GM21390 (cell line): ENCODE measurements around the gene COBL.

ENCODE experiments used
- ATAC-seq: cut with Tn5 transposase; IDR thresholded peaks from one replicate; pipeline ENCODE4 v1.9.1; 2021; ENCODE audit not compliant: unreplicated experiment

COBL gene

GRCh38 chr7:51059504-51060142, 257.0 kb downstream of the COBL start:
- no peak for ATAC-seq

- ATAC-seq = no peak
Observed at GRCh38 chr7:51058764-51059163, 257.8 kb downstream of the COBL start.

GRCh38 chr7:51055039-51055840, 261.4 kb downstream of the COBL start:
- no peak for ATAC-seq

- ATAC-seq = no peak
Observed at GRCh38 chr7:51054231-51054630, 262.4 kb downstream of the COBL start.

DNA sequence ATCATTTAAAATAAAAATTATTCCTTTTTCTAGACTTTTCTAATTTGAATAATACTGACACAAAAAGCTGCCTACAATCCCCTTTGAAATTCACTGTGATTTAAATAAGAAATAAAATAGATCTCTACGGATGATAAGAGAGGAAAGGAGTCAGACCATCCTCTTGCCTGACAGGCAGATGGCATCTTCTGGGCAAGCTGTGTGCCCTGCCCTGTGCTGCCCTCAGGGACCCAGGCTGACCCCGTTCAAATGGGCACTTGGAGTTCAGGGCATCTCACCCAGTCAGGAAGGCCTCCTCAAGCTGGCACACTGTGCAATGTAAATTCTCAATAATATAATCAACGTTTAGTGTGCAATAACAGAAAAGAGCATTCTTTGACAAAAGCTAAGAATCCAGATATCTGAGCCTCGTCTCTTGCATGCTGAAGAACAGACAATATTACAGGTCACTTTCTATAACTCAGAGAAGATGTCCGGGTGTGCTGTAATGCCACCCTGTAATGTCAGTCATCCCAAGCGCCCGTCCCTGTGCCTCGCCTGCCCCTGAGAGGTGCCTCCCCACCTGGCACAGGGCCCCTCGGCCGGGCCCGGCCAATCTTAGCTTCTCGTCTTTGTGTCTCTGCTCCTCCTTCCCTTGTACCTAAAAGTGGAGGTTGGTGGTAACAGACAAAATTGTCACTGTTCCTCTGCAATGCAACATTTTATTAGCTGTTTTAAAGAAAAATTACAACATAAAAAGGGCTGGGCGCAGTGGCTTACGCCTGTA, 263.3 kb downstream of the COBL start:
- no peak for ATAC-seq

DNA sequence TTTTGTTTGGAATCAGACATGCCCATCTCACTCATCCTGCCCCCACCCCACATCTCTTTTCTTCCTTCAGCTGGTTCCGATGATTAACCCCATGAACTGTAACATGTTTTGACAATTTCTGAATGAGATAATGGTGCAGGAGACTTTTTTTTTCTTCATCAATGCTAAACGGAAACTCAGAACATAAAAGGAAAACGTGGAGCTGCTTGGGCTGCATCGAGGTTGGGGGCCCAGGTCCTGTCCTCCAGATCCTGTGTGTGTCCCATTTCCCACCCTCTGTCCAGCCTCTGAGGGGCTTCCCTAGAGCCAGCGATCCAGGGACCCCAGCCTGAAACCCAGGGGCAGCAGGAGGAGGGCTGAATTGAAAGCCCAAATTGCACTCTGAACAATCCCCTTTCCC, 270.1 kb downstream of the COBL start:
- no peak for ATAC-seq

GRCh38 chr7:51046103-51046466, 270.5 kb downstream of the COBL start:
- no peak for ATAC-seq

GRCh38 chr7:51045319-51046102, 271.1 kb downstream of the COBL start:
- ATAC-seq = no peak

- ATAC-seq = no peak
Observed at GRCh38 chr7:51043461-51043860, 273.1 kb downstream of the COBL start.

DNA sequence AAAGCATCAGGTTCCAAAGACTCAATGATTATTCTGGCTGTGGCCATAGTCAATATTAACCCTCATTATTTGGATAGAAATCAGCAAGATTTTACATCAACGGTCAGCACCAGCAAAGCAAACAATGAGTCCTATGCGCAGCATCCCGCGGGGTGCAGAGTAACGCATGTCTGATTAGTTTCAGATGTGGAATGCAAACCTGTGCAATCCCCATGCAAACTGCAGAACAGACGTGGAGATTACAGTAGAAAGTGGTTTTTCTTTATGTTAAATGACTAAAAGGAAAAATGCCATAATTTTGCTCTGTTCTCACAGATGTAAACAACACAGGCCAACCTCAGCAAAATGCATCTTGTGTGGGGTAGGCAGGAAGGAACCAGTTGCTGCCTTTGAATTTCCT, 275.8 kb downstream of the COBL start:
- ATAC-seq = no peak

DNA sequence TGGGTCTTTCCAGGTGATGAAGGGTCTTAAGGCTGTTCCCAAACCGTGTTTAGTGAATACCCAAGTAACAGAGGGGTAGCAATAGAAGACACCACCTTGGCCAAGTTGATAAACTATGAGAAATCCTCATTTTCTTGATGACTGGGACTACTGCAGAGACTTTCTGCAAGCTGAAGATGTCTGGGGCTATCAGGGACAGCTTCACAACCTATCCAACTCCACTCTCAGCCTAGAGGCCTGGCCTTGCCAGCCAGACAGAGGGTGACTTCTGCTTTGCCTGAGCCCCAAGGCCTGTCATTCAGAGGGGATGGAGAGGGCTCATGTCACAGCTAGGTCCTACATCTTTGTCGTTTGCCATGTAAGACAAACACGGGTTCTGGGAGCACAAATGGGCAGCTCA, 278.0 kb downstream of the COBL start:
- ATAC-seq = no peak

DNA sequence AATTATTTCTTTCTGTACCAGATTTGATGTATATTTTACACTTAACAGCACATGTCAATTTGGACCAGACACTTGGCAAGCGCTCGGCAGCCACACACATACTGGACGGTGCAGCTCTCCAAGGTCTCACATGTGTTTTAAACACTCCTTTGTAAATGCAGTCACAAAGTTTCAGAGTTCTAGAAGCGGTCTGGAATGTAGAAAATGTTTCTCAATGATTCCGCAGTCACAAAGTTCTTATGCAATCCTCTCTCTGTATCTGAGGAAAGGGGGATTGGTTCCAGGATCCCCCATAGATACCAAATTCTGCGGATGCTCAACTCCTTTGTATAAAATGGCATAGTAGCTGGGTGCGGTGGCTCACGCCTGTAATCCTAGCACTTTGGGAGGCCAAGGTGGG, 280.9 kb downstream of the COBL start:
- ATAC-seq = no peak

GRCh38 chr7:51034521-51035264, 281.9 kb downstream of the COBL start:
- no peak for ATAC-seq

- no peak for ATAC-seq
Observed at GRCh38 chr7:51033727-51034520, 282.7 kb downstream of the COBL start.

- no peak for ATAC-seq
Observed at GRCh38 chr7:51031791-51032515, 284.7 kb downstream of the COBL start.

DNA sequence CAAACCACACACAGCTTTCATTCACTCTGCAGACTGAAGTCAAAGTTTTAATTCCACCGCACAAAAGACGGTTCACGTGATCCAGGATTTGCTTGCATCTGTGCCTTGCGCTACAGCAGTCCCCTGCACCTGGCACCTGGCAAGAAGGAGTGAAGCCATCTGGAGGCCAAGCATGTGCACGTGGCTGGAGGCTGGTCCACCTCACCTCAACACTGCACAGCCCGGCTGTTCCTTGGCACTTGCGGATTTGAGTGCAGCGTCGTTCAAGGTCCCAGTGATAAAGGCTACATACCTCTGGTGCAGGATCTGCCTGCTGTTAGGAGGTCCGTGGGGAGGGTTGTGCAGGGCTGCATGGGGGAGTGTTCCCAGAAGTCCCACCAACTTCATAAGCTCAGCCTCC, 285.4 kb downstream of the COBL start:
- ATAC-seq = no peak

DNA sequence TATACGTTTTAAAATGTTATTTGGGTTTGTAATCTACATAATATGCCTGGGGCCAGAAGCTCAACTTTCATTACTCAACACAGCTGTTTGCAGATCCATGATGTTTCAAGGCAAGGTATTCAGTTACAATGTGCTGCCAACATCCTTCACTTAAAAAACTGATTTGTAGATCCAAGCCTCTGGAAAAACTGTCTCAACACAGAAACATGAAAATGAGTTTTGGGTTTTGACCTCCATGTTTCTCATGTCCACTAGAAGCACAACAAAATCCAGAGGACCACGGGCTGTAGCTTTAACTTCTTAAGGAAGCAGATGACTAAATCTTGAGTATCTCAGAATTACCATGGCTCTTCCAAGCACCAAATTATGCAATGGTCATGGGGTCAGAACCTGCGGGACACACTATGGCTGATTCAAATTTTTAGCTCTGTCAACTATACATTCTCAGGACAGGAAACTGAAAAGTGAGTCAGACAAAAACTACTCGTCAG, 286.9 kb downstream of the COBL start:
- no peak for ATAC-seq

GRCh38 chr7:51029131-51029530, 287.5 kb downstream of the COBL start:
- no peak for ATAC-seq
